Measurements from ENCODE around the gene MYO9B.

GRCh38 chr19:17155251-17155650 is 79.7 kb downstream of the MYO9B start:
- TF ChIP-seq CTCF (optimal IDR thresholded peaks at IDR 0.05 in 1 of 3, IDR thresholded peaks at IDR 0.05 in 1 of 3, conservative IDR thresholded peaks at IDR 0.05 in 1 of 3; ENCODE audit: extremely low read depth in 1 of 3, insufficient read depth in 2 of 3, low read length in 3 of 3) (no peak), EZH2 (IDR thresholded peaks at IDR 0.05; ENCODE audit: low read length) (no peak)
